ENCODE measurements around the gene NSG1. TPM values are rescaled to one million over a fixed set of nuclear protein-coding genes. Genes with fewer than 3 reads are reported as not detected.

Gene NSG1
- total RNA-seq, 1 donor from 2014 or later, result 0.18 TPM

- no peaks in the 10 kb centered on the region for H3K4me1 Mint-ChIP-seq (ENCODE audit: low read depth)
Measured at GRCh38 chr4:4408576-4409335, 21.9 kb downstream of the NSG1 start.

DNA sequence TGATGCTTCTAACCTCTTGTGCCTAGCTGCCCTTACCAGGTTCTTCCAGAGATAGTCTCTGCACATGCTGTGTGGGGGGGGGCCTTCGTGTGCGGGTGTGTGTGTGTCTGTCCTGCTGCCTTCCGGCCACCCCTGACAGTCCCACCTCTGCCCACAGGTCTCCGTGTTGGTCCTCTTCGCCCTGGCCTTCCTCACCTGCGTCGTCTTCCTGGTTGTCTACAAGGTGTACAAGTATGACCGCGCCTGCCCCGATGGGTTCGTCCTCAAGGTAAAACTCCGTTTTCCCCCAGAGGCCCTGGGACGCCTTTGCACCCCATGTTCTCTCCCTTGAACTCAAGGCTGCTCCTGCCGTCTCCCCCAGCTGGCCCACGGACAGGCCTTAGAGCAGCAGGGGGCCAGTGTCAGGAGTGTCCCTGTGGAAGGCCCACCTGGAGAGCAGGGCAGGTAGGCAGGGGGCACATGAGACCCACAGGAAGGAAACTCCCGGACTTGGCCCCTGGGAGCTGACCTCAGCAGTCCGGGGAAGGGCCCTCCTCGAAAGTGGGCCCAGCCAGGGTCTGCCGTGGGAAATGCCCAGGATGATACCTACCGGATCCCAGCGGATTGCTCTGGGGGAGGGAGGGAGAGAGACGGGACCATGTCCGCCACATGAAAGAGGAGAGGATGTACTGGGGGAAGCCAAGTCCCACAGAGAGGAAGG is 22.7 kb downstream of the NSG1 start:
- intact Hi-C loops (cut with micrococcal nuclease), result no loop called here
- Mint-ChIP-seq H3K9me3 (no peaks in the 10 kb centered on the region), H3K27me3 (ENCODE audit: insufficient read depth) (no peaks in the 10 kb centered on the region), H3K4me3 (no peak overlapping the region), H3K4me1 (ENCODE audit: low read depth) (no peaks in the 10 kb centered on the region), H3K36me3 (ENCODE audit: low read depth) (no peaks in the 10 kb centered on the region), H3K27ac (no peak overlapping the region)
- no peak for DNase-seq (ENCODE audit: low spot score)

More at GRCh38 chr4:4408576-4409335, 21.9 kb downstream of the NSG1 start:
- Mint-ChIP-seq H3K36me3 (ENCODE audit: low read depth) (no peaks in the 10 kb centered on the region), H3K9me3 (no peaks in the 10 kb centered on the region), H3K27ac (no peak overlapping the region), H3K4me3 (no peak overlapping the region), H3K27me3 (ENCODE audit: insufficient read depth) (no peaks in the 10 kb centered on the region)
- intact Hi-C loops (cut with micrococcal nuclease), result no loop called here
- no peak for DNase-seq (ENCODE audit: low spot score)

GRCh38 chr4:4410271-4410670 is 23.4 kb downstream of the NSG1 start:
- Mint-ChIP-seq H3K4me3 (no peak overlapping the region), H3K4me1 (ENCODE audit: low read depth) (no peaks in the 10 kb centered on the region), H3K27ac (no peak overlapping the region), H3K36me3 (ENCODE audit: low read depth) (no peaks in the 10 kb centered on the region), H3K9me3 (no peaks in the 10 kb centered on the region), H3K27me3 (ENCODE audit: insufficient read depth) (no peaks in the 10 kb centered on the region)
- no peak for DNase-seq (ENCODE audit: low spot score)
- intact Hi-C loops (cut with micrococcal nuclease), result no loop called here

GRCh38 chr4:4411906-4412305 is 25.0 kb downstream of the NSG1 start:
- H3K4me3 Mint-ChIP-seq, result no peak overlapping the region
- no peaks in the 10 kb centered on the region for H3K9me3 Mint-ChIP-seq
- DNase-seq (ENCODE audit: low spot score), result no peak
- no peaks in the 10 kb centered on the region for H3K36me3 Mint-ChIP-seq (ENCODE audit: low read depth)
- H3K27me3 Mint-ChIP-seq (ENCODE audit: insufficient read depth), result no peaks in the 10 kb centered on the region
- no peak overlapping the region for H3K27ac Mint-ChIP-seq
- no peaks in the 10 kb centered on the region for H3K4me1 Mint-ChIP-seq (ENCODE audit: low read depth)
- intact Hi-C loops (cut with micrococcal nuclease), result no loop called here

DNA sequence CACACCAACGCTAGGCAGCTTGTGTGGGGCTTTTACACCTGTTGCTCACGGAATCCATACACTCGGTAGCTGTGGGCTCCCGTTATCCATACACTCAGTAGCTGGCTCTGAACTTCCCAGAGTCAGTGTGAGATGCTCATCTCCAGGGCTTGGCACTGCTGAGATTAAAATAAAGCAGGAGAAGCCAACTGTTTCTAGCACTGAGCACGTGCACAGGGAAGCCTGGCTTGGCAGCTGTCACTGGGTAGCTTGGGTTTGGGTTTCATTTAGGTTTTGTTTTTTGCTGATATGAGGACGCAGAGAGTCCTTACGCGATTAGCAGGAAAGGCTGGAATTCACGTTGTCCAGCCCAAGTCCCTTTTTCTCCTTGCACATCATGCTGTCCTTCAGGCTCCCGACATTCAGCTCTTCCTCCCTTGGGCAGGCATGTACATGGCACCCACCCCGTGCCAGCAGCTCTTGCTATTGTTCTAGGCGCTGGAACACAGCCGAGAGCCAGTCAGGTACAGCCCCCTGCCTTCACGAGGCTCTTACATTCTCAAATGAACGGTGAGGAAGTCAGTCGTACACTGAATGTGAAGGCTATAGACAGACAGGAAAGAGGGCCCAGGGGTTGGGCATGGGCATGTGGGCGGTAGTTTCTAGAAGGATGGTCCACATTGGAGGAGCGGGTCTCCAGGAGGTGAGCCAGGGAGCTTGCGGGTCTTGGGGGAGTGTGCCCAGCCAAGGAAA is 25.9 kb downstream of the NSG1 start:
- DNase-seq (ENCODE audit: low spot score), result no peak
- Mint-ChIP-seq H3K4me1 (ENCODE audit: low read depth) (no peaks in the 10 kb centered on the region), H3K27me3 (ENCODE audit: insufficient read depth) (no peaks in the 10 kb centered on the region), H3K9me3 (no peaks in the 10 kb centered on the region), H3K36me3 (ENCODE audit: low read depth) (no peaks in the 10 kb centered on the region), H3K4me3 (no peak overlapping the region), H3K27ac (no peak overlapping the region)
- intact Hi-C loops (cut with micrococcal nuclease), result no loop called here

GRCh38 chr4:4413373-4413725 is 26.4 kb downstream of the NSG1 start:
- Mint-ChIP-seq H3K27me3 (ENCODE audit: insufficient read depth) (no peaks in the 10 kb centered on the region), H3K4me1 (ENCODE audit: low read depth) (peaks cover 5% of the 10 kb centered on the region)

DNA sequence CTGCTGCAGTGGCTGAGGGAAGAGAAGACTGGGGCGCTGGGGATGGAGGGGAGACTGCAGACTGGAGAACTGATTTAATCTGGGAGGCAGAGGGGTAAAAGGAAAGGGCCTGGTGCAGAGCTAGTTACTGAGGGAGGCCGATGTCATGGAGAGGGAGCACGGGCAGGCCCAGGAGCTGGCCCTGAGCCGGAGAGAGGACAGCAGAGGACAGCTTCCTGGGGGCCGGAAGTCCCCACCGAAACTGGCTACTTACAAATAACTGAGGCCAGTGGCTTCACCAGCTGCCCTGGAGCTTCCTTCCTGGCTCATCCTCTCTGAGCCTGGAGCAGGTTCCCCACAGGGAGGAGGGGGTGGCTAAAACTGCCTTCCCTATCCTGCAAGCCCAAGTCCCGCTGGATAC is 26.9 kb downstream of the NSG1 start:
- H3K4me3 Mint-ChIP-seq, result no peak overlapping the region
- no peaks in the 10 kb centered on the region for H3K9me3 Mint-ChIP-seq
- peaks cover 3% of the 10 kb centered on the region for H3K36me3 Mint-ChIP-seq (ENCODE audit: low read depth)
- intact Hi-C loops (cut with micrococcal nuclease), result no loop called here
- no peaks in the 10 kb centered on the region for H3K27me3 Mint-ChIP-seq (ENCODE audit: insufficient read depth)
- DNase-seq (ENCODE audit: low spot score), result no peak
- H3K4me1 Mint-ChIP-seq (ENCODE audit: low read depth), result peaks cover 9% of the 10 kb centered on the region
- H3K27ac Mint-ChIP-seq, result no peak overlapping the region

More at GRCh38 chr4:4413373-4413725, 26.4 kb downstream of the NSG1 start:
- no peak for DNase-seq (ENCODE audit: low spot score)
- Mint-ChIP-seq H3K27ac (no peak overlapping the region), H3K9me3 (no peaks in the 10 kb centered on the region), H3K4me3 (no peak overlapping the region), H3K36me3 (ENCODE audit: low read depth) (no peaks in the 10 kb centered on the region)
- intact Hi-C loops (cut with micrococcal nuclease), result no loop called here

DNA sequence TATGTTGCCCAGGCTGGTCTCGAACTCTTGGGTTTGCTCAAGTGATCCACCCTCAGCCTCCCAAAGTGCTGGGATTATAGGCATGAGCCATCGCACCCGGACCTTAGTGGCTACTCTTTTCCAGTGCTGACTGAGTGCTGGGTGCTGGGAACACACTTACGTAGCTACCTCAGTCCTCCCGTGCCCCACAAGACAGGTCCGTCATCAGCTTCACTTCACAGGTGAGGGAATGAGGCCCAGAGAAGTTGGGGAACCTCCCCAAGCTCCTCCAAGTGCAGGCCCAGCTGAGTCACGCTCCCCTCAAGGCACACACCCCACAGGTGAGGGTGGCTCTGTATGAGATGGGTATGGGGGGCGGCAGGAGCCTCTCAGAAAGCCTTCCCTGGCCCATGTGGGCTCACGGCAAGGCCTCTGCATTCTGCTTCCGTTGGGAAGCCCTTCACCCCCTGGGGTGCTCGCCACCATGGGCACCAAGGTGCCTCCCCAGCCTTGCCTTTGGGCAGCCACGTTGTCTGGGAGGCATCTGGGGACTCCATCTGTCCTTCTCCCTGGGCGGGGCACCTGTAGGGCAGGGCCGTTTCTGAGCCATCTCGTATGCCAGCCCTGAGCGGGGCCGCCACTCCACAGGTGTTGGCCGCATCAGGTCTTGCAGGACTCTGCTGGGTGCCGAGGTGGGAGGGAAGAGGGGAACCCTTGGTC is 28.4 kb downstream of the NSG1 start:
- no peak for DNase-seq (ENCODE audit: low spot score)
- intact Hi-C loops (cut with micrococcal nuclease), result no loop called here
- H3K27me3 Mint-ChIP-seq (ENCODE audit: insufficient read depth), result no peaks in the 10 kb centered on the region
- H3K4me3 Mint-ChIP-seq, result no peak overlapping the region
- H3K4me1 Mint-ChIP-seq (ENCODE audit: low read depth), result peaks cover 9% of the 10 kb centered on the region
- peaks cover 11% of the 10 kb centered on the region for H3K36me3 Mint-ChIP-seq (ENCODE audit: low read depth)
- no peak overlapping the region for H3K27ac Mint-ChIP-seq
- no peaks in the 10 kb centered on the region for H3K9me3 Mint-ChIP-seq

- Mint-ChIP-seq H3K9me3 (no peaks in the 10 kb centered on the region), H3K36me3 (ENCODE audit: low read depth) (peaks cover 15% of the 10 kb centered on the region), H3K4me3 (no peak overlapping the region), H3K27me3 (ENCODE audit: insufficient read depth) (no peaks in the 10 kb centered on the region), H3K4me1 (ENCODE audit: low read depth) (peaks cover 9% of the 10 kb centered on the region), H3K27ac (no peak overlapping the region)
- no peak for DNase-seq (ENCODE audit: low spot score)
- intact Hi-C loops (cut with micrococcal nuclease), result no loop called here
Measured at GRCh38 chr4:4415806-4416805, 29.2 kb downstream of the NSG1 start.

GRCh38 chr4:4416981-4417380 is 30.1 kb downstream of the NSG1 start:
- no peaks in the 10 kb centered on the region for H3K9me3 Mint-ChIP-seq
- intact Hi-C loops (cut with micrococcal nuclease), result no loop called here
- DNase-seq (ENCODE audit: low spot score), result no peak
- H3K36me3 Mint-ChIP-seq (ENCODE audit: low read depth), result peaks cover 17% of the 10 kb centered on the region
- H3K27me3 Mint-ChIP-seq (ENCODE audit: insufficient read depth), result no peaks in the 10 kb centered on the region
- peaks cover 9% of the 10 kb centered on the region for H3K4me1 Mint-ChIP-seq (ENCODE audit: low read depth)
- H3K4me3 Mint-ChIP-seq, result no peak overlapping the region
- no peak overlapping the region for H3K27ac Mint-ChIP-seq

- no peak overlapping the region for H3K27ac Mint-ChIP-seq
- peaks cover 17% of the 10 kb centered on the region for H3K36me3 Mint-ChIP-seq (ENCODE audit: low read depth)
Measured at GRCh38 chr4:4417886-4418285, 31.0 kb downstream of the NSG1 start.

More at GRCh38 chr4:4417886-4418285, 31.0 kb downstream of the NSG1 start:
- Mint-ChIP-seq H3K27me3 (ENCODE audit: insufficient read depth) (no peaks in the 10 kb centered on the region), H3K4me1 (ENCODE audit: low read depth) (peaks cover 9% of the 10 kb centered on the region), H3K9me3 (no peaks in the 10 kb centered on the region), H3K4me3 (no peak overlapping the region)
- DNase-seq (ENCODE audit: low spot score), result no peak
- intact Hi-C loops (cut with micrococcal nuclease), result no loop called here

All from activated T-helper 1 cell treated with anti-CD3 and anti-CD28 coated beads, Interleukin-12 subunit alpha, Interleukin-12 subunit beta, Interleukin-2, Interleukin-4 antibody, amounts not matched to agents 30 ng/mL and 10 ng/mL and 1 ng/mL, durations not matched to agents 14 hours and 24 hours and 36 hours (primary cell).